ENCODE results near the gene CTRL.

- TF ChIP-seq CTCF (conservative IDR thresholded peaks at IDR 0.05; ENCODE audit: low read length) (no peak), EZH2phosphoT487 (IDR thresholded peaks at IDR 0.05; ENCODE audit: borderline replicate concordance, low read depth, low read length) (no peak)
These were observed 29.9 kb downstream of the CTRL start for GRCh38 chr16:67901734-67902133.
